Ascending aorta (tissue), 2 donors: Measurements from ENCODE around the gene FBXL14. TPM values are rescaled to one million over a fixed set of nuclear protein-coding genes. Genes with fewer than 3 reads are reported as not detected.
"Not testable (repeated sequence)": the region's sequence is repeated elsewhere in the genome, so short reads cannot be mapped to it uniquely, and the experiment has no call there.

ENCODE experiments used
- DNase-seq, 2 donors: peaks; one replicate each; pipeline ENCODE4 v3.0.0-alpha.2; 2019; ENCODE audit warnings: low spot score in 2 of 2
- H3K27ac ChIP-seq, 2 donors: fragments of 200-600 bp; sonication (generic); one replicate each; pipeline ENCODE4 v1.5.1; 2016 to 2017; ENCODE audit warnings: mild to moderate bottlenecking in 1 of 2
- H3K27me3 ChIP-seq: fragments of 200-600 bp; sonication (generic); one replicate; pipeline ENCODE4 v1.5.1; 2017
- H3K36me3 ChIP-seq, 2 donors: fragments of 200-600 bp; sonication (generic); one replicate each; pipeline ENCODE4 v1.5.1; 2016
- H3K4me1 ChIP-seq, 2 donors: fragments of 200-600 bp; sonication (generic); one replicate each; pipeline ENCODE4 v1.5.1; 2016 to 2017; ENCODE audit warnings: mild to moderate bottlenecking in 1 of 2
- H3K4me3 ChIP-seq, 2 donors: fragments of 200-600 bp; sonication (generic); one replicate each; pipeline ENCODE4 v1.5.1; 2016 to 2017; ENCODE audit warnings: mild to moderate bottlenecking in 1 of 2
- H3K9me3 ChIP-seq, 2 donors: fragments of 200-600 bp; sonication (generic); one replicate each; pipeline ENCODE4 v1.5.1; 2016
- CTCF ChIP-seq, 3 experiments: fragments of 200-600 bp in 2 of 3; fragments of 450-650 bp in 1 of 3; sonication (generic) in 2 of 3; IDR thresholded peaks; one replicate each; pipeline ENCODE4 v1.5.1; 2016 to 2019; ENCODE audit warnings: antibody characterized with exemption in 3 of 3, mild to moderate bottlenecking in 1 of 3, moderate library complexity in 1 of 3
- intact Hi-C: fragments of 100-400 bp; cut with DNase I; formaldehyde crosslinking; loops from one replicate; pipeline ENCODE4 v1.15.1; 2023
- total RNA-seq: library from RNA; depleted of rRNA; stranded (reverse); fragments of >200 nt; gene quantifications from one replicate; pipeline ENCODE4 v1.1.0, GENCODE V29; 2016

The FBXL14 gene
- total RNA-seq, 1 donor from 2014 or later, result 14.7 TPM

GRCh38 chr12:1559676-1560091 lies 34.7 kb downstream of the FBXL14 start:
- intact Hi-C loops, result no loop called here
- Histone ChIP-seq H3K27me3 (no peaks in the 10 kb centered on the region), H3K4me1 (no peaks in the 10 kb centered on the region), H3K4me3 (no peak overlapping the region), H3K36me3 (no peaks in the 10 kb centered on the region), H3K9me3 (no peaks in the 10 kb centered on the region), H3K27ac (no peak overlapping the region)
- TF ChIP-seq CTCF (IDR thresholded peaks at IDR 0.05), result no peak
- no peak for DNase-seq

- intact Hi-C loops, result not testable (repeated sequence)
These were observed 36.3 kb downstream of the FBXL14 start for GRCh38 chr12:1558108-1558507.

GRCh38 chr12:1553987-1554982 lies 40.1 kb downstream of the FBXL14 start:
- intact Hi-C loops, result no loop called here
- no peak for TF ChIP-seq CTCF (IDR thresholded peaks at IDR 0.05)
- Histone ChIP-seq H3K36me3 (no peaks in the 10 kb centered on the region), H3K9me3 (no peaks in the 10 kb centered on the region), H3K27ac (no peak overlapping the region), H3K4me3 (no peak overlapping the region), H3K4me1 (no peaks in the 10 kb centered on the region), H3K27me3 (no peaks in the 10 kb centered on the region)
- DNase-seq, result no peak

More at GRCh38 chr12:1558108-1558507, 36.3 kb downstream of the FBXL14 start:
- H3K27ac ChIP-seq, DNase-seq, H3K4me3 ChIP-seq, H3K9me3 ChIP-seq, H3K36me3 ChIP-seq, H3K4me1 ChIP-seq, H3K27me3 ChIP-seq: not testable (repeated sequence)

GRCh38 chr12:1553536-1553935 lies 40.8 kb downstream of the FBXL14 start:
- no peaks in the 10 kb centered on the region for H3K9me3 ChIP-seq
- intact Hi-C loops, result no loop called here
- no peak overlapping the region for H3K4me3 ChIP-seq
- no peaks in the 10 kb centered on the region for H3K4me1 ChIP-seq
- TF ChIP-seq CTCF (IDR thresholded peaks at IDR 0.05), result no peak
- DNase-seq, result no peak
- H3K36me3 ChIP-seq, result no peaks in the 10 kb centered on the region
- H3K27ac ChIP-seq, result no peak overlapping the region
- H3K27me3 ChIP-seq, result no peaks in the 10 kb centered on the region

- H3K4me3 ChIP-seq, result no peak overlapping the region
- no peaks in the 10 kb centered on the region for H3K4me1 ChIP-seq
- TF ChIP-seq CTCF (IDR thresholded peaks at IDR 0.05), result no peak
- intact Hi-C loops, result no loop called here
- H3K27ac ChIP-seq, result no peak overlapping the region
- no peaks in the 10 kb centered on the region for H3K9me3 ChIP-seq
- no peaks in the 10 kb centered on the region for H3K27me3 ChIP-seq
- no peak for DNase-seq
- no peaks in the 10 kb centered on the region for H3K36me3 ChIP-seq
These were observed 41.4 kb downstream of the FBXL14 start for GRCh38 chr12:1552911-1553491.

GRCh38 chr12:1552171-1552570 lies 42.2 kb downstream of the FBXL14 start:
- no peaks in the 10 kb centered on the region for H3K27me3 ChIP-seq
- intact Hi-C loops, result no loop called here
- DNase-seq, result no peak

More at GRCh38 chr12:1552171-1552570, 42.2 kb downstream of the FBXL14 start:
- Histone ChIP-seq H3K4me3 (no peak overlapping the region), H3K4me1 (no peaks in the 10 kb centered on the region), H3K9me3 (no peaks in the 10 kb centered on the region), H3K27ac (no peak overlapping the region), H3K36me3 (no peaks in the 10 kb centered on the region)
- TF ChIP-seq CTCF (IDR thresholded peaks at IDR 0.05), result no peak
